ENCODE results near the gene DYNC2I2.
"Not testable (repeated sequence)": the region's sequence is repeated elsewhere in the genome, so short reads cannot be mapped to it uniquely, and the experiment has no call there.

The DYNC2I2 gene

GRCh38 chr9:128656416-128657343, at the start of gene DYNC2I2:
Gene DYNC2I2, minus strand, starts transcription at chr9:128656847. Its CDS starts 121 bp downstream, at chr9:128656726.
- peak; percentile 98 for DNase-seq (ENCODE audit: low spot score)

GRCh38 chr9:128706045-128706444, 49.4 kb upstream of the DYNC2I2 start:
- DNase-seq (ENCODE audit: low spot score) = no peak

GRCh38 chr9:128705051-128705965, 48.7 kb upstream of the DYNC2I2 start:
- no peak for DNase-seq (ENCODE audit: low spot score)

GRCh38 chr9:128704356-128704670, 47.7 kb upstream of the DYNC2I2 start:
- no peak for DNase-seq (ENCODE audit: low spot score)

DNA sequence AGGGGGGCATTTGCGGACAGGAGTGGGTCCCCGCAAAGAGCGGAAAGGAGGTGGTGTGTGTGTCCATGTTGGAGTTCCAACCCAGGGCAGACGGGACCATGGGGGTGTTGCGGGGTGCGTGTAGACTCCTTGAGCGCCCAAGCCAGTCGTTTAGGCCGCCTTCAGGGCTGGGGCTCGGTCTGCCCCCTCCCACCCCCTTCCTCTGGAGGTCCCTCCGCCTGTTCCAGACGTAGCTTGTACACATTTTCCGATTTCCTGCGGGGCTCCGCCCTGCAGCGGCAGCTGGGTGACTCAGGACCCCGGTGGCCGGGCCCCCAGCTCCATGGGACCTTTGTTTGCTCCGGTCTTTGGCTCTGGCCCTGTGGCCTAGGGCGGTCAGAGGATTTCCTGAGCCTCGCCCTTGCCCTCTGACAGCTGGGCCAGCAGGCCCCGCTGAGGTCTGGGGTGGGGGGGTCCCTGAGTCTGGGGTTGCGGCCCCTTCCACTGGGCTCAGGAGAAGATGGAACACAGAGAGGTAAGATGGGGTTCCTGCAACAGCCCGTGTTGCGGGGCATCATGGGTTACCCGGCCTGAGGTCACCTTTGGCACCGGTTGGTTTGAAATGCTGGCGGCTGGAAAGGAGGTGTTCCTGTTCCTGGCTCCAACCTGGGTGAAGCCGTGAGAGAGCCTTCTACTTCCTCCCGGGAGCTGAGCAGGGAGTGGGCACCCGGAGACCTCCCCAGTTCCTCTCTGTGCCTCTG, 47.1 kb upstream of the DYNC2I2 start:
- DNase-seq (ENCODE audit: low spot score) = peak; percentile 76

DNA sequence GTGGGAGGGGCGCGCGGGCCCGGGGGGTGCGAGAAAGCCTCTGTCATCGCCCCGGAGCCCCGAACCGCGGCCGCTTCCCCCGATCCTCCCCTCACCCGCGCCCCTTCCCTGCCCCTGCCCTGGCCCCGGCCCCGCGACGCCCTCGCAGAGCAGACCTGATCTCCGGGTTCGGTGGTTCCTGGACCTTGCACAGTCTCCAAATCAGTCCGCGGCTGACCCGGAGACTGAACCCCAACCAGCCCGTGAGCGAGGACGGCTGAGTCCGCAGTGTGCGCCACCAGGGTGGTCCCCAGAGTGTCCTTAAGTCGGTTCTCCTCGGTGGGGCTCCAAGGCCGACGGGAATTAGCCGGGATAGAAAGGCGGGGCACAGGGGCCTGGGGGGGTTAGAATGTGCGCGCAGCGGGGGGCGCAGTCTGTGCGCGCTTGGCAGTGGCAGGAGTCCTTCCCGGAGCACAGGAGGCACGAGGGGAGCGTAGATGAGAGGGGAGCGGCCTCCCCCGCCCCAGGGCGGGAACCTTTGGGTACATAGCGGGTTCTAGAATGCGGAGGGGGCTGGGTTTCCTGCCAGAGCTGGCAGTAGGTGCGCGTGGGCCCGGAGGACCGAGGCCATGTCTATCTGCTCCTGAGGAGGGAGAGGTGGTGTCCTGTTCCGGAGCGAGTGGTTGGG, 46.4 kb upstream of the DYNC2I2 start:
- peak; percentile 81 for DNase-seq (ENCODE audit: low spot score)

DNA sequence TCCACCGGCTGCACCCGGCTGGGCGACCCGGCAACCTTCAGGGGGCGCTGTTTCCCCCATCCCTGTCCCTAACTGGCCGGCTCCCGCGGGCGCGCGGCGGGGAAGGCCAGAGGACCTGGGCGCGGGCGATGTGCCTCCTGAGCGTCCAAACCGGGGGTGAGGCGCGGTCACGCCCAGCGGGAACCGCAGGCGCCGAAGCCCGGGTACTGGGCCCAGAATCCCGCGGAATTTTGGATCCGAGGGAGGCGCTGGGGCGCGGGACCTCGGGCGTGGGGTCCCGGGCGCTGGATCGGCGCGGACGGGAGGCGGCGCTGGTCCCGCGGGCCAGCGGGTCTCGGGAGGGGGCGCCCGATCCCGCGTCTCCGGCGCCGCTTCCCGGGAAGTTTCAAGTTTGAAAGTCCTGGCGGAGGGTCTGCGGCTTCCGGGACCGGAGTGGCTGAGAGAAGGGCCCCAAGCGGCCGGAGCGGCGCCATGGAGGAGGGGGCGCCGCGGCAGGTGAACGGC, 45.9 kb upstream of the DYNC2I2 start, which contains the start of gene PKN3:
TSS of gene PKN3 (plus strand) at position 59 of the 504 bp plus-strand sequence. CDS start at position 472, 413 bp downstream.
- DNase-seq (ENCODE audit: low spot score) = no peak

DNA sequence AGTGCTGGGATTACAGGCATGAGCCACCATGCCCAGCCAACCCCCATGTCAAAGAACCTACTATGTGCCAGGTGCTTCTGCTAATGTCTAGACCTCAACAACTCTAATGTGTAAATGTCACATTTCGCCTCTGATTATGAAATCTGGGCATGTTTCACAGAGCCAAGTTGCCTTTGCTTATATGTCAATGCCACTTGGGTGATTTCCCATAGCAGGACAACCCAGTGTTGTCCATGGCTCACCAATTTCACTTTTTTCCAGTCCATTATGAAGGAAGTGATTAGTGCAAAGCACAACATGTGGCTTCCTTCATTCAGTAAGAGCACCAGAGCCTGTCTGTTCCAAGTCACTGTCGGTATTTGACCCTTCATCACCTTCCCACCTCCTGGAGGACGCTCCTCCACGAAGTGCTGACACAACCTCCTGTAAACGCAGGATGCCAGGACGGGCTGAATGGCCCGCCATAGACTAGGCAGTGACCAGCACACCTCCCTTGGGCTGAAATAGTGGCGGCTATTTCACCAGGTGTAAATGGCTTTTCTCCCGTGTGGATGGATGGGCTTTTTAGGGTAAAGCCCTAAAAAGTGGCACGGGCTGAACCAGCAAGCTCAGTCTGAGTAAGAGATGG, 44.7 kb upstream of the DYNC2I2 start:
- no peak for DNase-seq (ENCODE audit: low spot score)

DNA sequence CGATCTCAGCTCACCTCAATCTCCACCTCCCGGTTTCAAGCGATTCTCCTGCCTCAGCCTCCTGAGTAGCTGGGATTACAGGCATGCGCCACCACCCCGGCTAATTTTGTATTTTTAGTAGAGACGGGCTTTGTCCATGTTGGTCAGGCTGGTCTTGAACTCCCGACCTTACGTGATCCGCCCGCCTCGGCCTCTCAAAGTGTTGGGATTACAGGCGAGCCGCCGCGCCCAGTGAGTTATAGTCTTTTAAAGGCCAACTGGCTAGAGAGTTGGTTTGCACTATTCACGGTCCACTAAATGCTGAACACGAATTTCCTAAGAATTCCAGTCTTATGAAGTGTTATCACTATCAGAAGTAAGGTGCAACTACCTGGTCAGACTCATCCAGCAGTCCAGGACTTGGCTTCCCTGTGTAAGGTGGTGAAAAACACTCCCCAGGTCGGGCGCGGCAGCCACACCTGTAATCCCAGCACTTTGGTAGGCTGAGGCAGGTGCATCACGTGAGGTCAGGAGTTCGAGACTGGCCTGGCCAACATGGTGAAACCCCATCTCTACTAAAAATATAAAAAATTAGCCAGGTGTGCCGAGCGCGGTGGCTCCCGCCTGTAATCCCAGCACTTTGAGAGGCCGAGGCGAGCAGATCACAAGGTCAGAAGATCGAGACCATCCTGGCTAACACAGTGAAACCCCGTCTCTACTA, 42.6 kb upstream of the DYNC2I2 start:
- DNase-seq (ENCODE audit: low spot score) = not testable (repeated sequence)

GRCh38 chr9:128696923-128697707, 40.5 kb upstream of the DYNC2I2 start:
- peak; percentile 53 for DNase-seq (ENCODE audit: low spot score)

GRCh38 chr9:128694344-128694743, 37.7 kb upstream of the DYNC2I2 start:
- no peak for DNase-seq (ENCODE audit: low spot score)

- not testable (repeated sequence) for DNase-seq (ENCODE audit: low spot score)
Observed at GRCh38 chr9:128693738-128694137, 37.1 kb upstream of the DYNC2I2 start.

GRCh38 chr9:128690684-128691034, 34.0 kb upstream of the DYNC2I2 start:
- DNase-seq (ENCODE audit: low spot score) = no peak

DNA sequence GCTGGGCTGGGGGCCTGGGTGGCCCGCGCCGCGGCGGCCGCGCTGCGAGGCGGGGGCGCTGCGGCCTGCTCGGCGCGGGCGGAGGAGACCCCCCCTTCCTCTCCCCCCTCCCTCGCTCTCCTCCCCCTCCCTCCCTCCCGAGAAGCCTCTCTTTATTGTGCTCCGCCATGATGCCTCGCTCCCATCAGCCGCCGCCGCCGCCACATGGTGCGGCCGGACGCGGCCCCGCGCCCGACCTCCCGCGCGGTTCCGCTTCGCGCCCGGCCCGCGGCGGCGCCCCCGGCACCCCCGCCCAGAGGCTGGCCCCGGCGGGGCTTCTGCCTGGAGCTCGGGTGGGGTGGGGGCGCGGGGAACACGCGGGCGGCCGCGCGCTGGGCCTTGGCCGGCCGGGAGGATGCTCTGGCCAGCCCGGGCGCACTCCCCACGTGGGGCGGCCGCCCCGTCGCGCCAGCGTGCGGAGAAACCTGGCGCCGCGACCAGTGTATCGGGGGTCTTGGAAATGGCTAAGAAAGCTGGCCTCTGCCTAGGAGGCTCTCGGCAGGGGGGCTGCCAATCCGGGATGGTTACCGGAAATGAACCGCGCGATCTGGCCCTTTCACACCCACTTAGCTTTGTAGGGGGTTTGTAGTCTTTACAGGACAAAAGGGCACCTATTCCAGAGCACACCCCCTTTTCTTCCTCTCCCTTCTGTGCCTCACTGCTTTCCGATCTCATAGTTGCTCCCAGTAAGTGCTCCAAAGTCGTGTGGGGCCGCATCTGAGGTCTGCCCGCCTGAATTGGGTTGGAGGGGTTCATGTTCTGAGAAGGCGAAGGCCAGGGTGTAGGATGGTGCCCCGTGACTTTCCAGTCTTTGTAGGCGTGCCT, 33.4 kb upstream of the DYNC2I2 start:
- DNase-seq (ENCODE audit: low spot score) = peak; percentile 71

DNA sequence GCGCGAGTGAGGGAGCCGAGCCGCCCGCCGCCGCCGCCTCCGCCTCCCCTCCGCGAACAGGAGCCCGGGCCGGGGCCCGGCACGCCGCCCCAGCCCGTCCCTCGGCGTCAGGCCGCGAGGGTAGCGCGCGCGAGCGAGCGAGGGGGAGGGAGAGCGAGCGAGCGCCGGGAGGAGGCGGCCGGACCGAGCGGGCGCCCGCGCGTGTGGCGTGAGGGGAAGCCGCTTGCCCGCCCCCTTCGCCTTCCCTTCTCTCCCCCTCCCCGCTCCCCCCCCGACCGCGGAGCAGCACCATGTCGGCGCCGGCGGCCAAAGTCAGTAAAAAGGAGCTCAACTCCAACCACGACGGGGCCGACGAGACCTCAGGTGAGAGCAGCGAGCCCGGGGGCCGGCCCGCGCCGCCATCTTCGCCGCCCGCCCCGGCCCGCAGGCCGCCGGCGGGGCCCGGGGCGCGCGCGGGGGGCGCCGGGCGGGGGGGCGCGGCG, 32.7 kb upstream of the DYNC2I2 start:
- DNase-seq (ENCODE audit: low spot score) = no peak

GRCh38 chr9:128688501-128689292, 32.0 kb upstream of the DYNC2I2 start, which contains the start of gene SET:
Gene SET, plus strand, starts transcription at chr9:128689222. Its CDS starts 361 bp downstream, at chr9:128689583.
- DNase-seq (ENCODE audit: low spot score) = peak; percentile 97

DNA sequence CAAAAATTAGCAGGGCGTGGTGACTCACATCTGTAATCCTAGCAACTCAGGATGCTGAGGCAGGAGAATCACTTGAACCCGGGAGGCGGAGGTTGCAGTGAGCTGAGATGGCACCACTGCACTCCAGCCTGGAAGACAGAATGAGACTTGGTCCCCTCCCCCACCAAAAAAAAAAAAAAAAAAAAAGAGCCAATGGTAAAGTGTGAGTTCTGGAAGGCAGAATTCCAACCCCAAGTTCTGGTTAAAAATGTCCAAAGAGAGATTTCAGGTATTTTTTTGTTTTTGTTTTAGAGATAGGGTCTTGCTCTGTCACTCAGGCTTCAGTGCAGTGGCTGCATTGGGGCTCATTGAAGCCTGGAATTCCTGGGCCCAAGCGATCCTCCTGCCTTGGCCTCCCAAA, 30.8 kb upstream of the DYNC2I2 start:
- no peak for DNase-seq (ENCODE audit: low spot score)

Data from RKO (cell line).